ENCODE data around the gene ANKRD55.
"Not testable (repeated sequence)": the region's sequence is repeated elsewhere in the genome, so short reads cannot be mapped to it uniquely, and the experiment has no call there.

ANKRD55 gene

DNA sequence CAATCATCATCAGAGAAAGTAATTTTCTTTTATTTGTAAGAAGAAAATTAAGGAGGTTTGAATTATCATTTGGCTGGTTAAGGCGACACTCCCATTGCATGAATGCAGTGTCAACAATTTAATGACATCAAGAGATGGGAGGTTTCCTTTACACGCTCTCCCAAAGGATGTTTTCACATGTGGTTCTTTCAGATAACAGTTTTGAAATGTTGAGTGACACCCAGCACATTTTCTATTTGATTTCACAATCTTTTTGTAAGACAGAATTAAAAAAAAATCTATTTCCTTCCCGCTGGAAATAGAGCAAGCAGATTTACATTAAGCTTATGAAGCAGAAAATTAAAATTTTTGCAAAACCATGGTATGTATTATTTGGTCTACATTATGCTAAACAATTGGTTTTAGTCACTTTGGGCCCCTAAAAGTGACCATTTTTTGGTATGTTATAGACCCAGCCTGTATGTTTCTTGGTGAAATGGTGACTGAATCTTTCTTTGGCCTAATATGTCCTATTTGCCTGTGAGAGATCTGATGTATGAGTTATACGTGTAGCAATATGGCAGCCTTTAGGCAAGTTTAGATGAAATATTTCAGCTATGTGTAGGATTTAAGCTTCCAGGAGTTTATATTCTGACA lies 18.9 kb upstream of the ANKRD55 start:
- no peak for DNase-seq

GRCh38 chr5:56251440-56251839 lies 18.3 kb upstream of the ANKRD55 start:
- no peak for DNase-seq

GRCh38 chr5:56250011-56250410 lies 16.9 kb upstream of the ANKRD55 start:
- DNase-seq: no peak

- not testable (repeated sequence) for DNase-seq
These were observed 16.0 kb upstream of the ANKRD55 start for GRCh38 chr5:56249085-56249484.

- DNase-seq: no peak
These were observed 14.5 kb upstream of the ANKRD55 start for GRCh38 chr5:56247592-56247991.

DNA sequence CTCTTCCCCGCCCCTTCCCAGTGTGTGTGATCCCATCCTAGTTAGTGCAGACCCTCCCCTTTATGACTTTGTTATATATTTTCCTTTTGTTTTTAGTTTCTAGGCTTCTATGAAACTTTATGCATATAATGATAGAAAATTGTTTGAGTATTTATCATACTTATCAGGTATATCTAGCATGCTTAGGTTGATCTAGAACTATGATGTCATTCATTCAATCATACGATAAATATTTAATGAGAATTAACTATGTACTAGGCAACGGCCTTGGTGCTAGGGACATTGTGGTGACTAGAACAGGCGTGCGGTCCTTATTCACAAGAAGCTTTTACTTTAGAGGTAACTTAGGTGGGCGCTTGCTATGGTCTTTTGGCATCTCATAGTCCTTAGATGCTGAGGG lies 13.6 kb upstream of the ANKRD55 start:
- DNase-seq: no peak

GRCh38 chr5:56245481-56245880 lies 12.4 kb upstream of the ANKRD55 start:
- DNase-seq: no peak

GRCh38 chr5:56244627-56245026 lies 11.5 kb upstream of the ANKRD55 start:
- DNase-seq: no peak

DNA sequence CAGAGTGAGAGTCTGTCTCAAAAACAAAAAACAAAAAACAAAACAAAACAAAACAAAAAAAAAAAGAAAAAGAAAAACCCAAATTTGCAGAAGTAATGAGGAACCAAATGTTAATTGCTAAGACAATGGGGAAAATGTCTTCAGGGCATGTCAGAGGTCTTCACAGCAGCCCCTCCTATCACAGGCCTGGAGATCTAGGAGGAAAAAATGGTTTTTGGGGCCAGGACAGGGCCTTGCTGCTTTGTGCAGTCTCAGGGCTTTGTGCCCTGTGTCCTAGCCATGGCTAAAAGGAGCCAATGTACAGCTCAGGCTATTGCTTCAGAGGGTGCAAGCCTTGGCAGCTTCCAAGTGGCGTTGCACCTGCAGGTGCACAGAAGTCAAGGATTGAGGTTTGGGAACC lies 9.1 kb upstream of the ANKRD55 start:
- not testable (repeated sequence) for DNase-seq

DNA sequence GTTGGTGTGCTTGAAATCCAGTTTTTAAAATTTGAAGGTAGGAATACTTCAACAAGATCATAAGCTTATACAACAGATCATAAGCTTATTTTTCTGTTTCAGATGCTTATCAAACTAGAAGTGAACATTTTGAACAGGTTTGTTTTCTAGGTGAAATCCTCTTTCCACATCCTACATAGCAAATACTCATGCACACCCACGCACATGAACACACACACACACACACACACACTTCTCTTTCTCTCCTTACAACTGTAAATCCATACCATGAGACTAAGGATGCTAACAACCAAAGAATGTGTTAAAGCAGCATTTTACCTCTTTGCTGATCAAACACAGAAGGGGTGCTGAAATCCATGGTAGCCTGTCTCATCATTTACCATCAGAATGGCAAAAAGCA lies 592 bp downstream of the ANKRD55 start:
- DNase-seq: no peak

GRCh38 chr5:56230576-56230975 lies 2.6 kb downstream of the ANKRD55 start:
- DNase-seq: no peak

- DNase-seq: no peak
These were observed 4.0 kb downstream of the ANKRD55 start for GRCh38 chr5:56229111-56229510.

DNA sequence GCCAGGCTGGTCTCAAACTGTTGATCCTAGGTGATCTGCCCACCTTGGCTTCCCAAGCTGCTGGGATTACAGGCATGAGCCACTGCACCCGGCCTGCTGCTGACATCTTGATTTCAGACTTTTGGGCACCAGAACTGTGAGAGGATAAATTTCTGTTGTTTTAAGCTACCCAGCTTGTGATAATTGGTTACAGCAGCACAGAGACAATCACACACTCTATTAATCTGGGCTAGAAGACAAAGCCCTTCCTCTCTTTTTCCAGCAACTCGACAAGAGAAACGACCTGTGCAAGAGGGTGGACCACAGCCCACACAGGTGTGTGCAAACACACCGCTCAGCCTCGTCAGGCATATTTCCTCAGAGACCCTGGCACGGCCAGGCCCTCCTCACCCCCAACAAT lies 4.5 kb downstream of the ANKRD55 start:
- no peak for DNase-seq

DNA sequence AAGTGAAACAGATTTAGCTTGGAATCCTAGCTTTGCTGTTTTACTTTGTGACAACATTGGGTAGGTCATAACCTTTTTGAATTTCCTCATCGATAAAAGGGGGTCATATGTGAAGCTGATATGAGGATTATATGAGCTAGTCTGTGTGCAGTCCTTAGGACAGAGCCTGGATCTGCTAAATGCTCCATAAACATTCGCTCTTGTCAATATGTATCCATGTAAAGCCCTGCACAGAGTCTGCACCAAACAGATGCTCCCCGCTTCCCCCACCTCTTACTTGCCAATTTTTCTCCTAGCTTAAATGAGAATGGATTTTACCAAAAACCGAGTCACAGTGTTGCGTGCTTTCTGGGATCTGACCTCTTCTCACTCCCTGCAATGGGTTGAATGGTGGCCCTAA lies 5.4 kb downstream of the ANKRD55 start:
- DNase-seq: no peak

GRCh38 chr5:56223298-56223697 lies 9.8 kb downstream of the ANKRD55 start:
- DNase-seq: not testable (repeated sequence)

DNA sequence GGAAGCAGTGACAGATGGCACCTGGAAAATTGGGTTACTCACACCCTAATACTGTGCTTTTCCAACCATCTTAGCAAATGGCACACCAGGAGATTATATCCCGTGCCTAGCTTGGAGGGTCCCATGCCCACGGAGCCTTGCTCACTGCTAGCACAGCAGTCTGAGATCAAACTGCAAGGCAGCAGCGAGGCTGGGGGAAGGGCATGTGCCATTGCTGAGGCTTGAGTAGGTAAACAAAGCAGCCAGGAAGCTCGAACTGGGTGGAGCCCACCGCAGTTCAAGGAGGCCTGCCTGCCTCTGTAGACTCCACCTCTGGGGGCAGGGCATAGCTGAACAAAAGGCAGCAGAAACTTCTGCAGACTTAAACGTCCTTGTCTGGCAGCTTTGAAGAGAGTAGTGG lies 11.5 kb downstream of the ANKRD55 start:
- not testable (repeated sequence) for DNase-seq

DNA sequence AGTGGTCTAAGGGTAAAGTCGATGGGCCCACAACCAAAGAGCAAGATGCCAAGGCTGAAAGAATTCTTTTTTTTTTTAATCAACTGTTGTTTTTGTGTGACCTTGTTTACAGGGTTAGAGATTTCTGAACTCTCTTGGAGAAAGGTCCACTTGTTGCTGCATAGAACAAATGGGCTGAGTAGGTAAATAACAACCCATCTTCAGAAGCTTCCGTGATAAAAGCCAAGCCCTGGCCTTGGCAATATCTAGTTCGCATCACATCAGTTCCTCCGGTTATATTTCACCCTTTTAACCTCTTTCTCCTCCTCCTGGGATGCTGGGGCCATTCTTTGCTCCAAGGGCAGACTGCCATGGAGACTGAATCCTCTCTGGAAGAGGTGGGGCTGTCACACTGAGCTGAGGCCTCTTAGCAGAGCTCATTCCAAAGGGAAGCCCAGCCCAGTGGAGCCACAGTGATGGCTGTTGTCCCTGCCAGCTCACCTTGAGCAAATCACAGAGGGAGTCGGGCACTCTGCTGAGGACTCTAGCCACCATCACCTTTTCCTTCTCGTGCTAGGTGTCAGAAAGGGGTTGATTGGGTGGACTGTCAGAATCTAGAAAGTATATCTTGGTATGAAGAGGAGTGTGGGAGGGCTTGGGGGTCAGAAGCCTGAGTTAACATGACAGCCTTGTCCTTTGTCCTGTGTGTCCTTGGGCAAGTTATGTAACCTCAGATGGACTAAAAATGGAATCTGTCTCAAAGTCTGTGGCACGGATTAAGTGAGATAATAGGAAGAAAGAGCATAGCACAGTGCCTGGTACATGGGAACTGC lies 17.9 kb downstream of the ANKRD55 start:
- DNase-seq: no peak

GRCh38 chr5:56213886-56214535 lies 19.1 kb downstream of the ANKRD55 start:
- not testable (repeated sequence) for DNase-seq

DNA sequence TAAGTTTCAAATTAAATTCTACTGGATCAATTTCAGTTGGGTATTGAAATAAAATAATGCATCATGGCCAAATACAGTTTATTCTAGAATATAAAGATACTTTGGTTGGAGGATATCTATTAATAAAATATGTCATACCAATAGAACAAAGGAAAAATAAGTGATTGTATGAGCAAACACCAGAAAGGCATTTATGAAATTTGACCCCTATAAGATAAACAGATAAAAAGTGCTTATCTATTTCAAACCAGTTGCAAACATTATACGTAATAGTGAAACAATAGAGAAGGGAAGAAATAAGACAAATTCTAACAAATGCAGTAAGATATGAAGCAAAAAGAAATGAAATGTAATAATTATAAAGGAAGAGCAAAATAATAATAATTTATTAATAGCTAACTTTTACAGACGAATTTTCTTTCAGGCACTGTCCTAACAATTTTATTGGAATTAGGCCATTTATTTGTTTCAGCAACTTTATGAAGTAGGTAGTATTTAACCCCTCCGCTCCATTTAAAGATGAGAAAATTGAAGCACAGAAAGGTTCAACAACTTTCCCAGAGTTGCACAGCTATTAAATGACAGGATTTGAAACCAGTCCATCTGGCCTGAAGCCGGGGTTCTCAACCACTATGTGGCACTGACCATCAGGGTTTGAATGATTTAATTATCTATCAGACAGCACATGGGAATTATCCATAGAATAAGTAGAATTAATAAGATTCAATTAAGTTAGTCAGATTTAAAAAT lies 20.8 kb downstream of the ANKRD55 start:
- no peak for DNase-seq

- no peak for DNase-seq
These were observed 21.7 kb downstream of the ANKRD55 start for GRCh38 chr5:56211298-56211865.

GRCh38 chr5:56208681-56209080 lies 24.4 kb downstream of the ANKRD55 start:
- no peak for DNase-seq

DNA sequence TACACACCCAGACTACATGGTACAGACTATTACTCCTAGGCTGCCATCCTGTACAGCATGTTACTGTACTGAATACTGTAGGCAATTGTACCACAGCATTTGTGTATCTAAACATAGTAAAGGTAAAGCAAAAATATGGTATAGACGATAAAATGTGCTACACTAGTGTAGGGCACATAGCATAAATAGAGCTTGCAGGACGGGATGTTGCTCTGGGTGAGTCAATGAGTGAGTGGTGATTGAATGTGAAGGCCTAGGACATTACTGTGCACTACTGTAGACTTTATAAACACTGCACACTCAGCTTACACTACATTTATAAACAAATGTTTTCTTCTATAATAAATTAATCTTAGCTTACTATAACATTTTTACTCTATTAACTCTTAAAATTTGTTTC lies 25.6 kb downstream of the ANKRD55 start:
- no peak for DNase-seq

All from stimulated activated CD4-positive, alpha-beta T cell treated with anti-CD3 and anti-CD28 coated beads, Interleukin-4, amount 100 ng/mL, for 4 hours (primary cell).